ENCODE data around the gene GATD1. TPM values are rescaled to one million over a fixed set of nuclear protein-coding genes. Genes with fewer than 3 reads are reported as not detected.

Gene GATD1
- total RNA-seq, 1 donor from 2014 or later, result 12.2 TPM

DNA sequence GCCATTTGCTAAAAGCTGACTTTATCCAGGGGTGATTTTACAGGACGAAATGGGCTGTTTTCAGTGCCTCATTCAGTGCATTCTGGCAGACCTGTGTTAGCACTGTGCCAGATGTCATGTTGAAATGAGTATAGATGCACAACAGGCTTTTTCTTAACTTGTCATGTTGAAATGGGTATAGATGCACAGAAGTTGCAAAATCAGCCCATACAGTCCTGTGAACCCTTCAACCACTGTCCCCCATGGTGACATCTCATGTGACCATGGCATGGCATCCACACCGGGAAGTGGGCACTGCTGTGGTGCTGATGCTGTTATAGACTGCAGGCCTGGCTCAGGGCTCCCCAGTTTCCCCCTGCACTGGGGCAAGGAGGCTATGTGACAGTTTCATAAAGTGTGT, 27.6 kb downstream of the GATD1 start:
- no peak for DNase-seq (ENCODE audit: low spot score in 2 of 2)
- H3K27me3 ChIP-seq, result no peaks in the 10 kb centered on the region
- H3K4me1 ChIP-seq, result peaks cover 0 to 18% of the 10 kb centered on the region in 2 donors
- H3K27ac ChIP-seq, result no peak overlapping the region
- intact Hi-C loops (cut with DNase I), result loop anchor here (5.0 kb wide), 1 partner anchor 48 kb away; the partner anchor contains the start of gene SLC25A22
- H3K4me3 ChIP-seq, result no peak overlapping the region
- TF ChIP-seq, protein P1, sequence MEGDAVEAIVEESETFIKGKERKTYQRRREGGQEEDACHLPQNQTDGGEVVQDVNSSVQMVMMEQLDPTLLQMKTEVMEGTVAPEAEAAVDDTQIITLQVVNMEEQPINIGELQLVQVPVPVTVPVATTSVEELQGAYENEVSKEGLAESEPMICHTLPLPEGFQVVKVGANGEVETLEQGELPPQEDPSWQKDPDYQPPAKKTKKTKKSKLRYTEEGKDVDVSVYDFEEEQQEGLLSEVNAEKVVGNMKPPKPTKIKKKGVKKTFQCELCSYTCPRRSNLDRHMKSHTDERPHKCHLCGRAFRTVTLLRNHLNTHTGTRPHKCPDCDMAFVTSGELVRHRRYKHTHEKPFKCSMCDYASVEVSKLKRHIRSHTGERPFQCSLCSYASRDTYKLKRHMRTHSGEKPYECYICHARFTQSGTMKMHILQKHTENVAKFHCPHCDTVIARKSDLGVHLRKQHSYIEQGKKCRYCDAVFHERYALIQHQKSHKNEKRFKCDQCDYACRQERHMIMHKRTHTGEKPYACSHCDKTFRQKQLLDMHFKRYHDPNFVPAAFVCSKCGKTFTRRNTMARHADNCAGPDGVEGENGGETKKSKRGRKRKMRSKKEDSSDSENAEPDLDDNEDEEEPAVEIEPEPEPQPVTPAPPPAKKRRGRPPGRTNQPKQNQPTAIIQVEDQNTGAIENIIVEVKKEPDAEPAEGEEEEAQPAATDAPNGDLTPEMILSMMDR (IDR thresholded peaks at IDR 0.05), result no peak
- peaks cover 0 to 8% of the 10 kb centered on the region in 2 donors for H3K36me3 ChIP-seq
- no peaks in the 10 kb centered on the region for H3K9me3 ChIP-seq

DNA sequence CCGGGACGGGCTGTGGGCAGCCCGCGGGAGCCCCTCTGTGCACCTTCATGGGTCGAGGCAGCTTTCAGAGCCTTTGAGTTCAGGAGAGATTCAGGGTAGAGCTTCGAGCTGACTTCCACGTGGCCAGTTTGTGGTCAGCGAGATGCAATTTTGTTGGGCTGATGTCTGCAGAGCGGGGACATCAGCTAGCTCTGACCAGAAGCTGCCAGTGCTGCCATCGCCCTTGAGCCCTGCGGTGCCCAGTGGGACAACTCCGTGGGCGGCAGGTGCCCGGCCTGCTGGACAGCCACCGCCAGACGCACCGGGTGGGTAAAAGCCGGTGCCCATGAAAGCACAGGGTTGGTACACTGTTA, 29.3 kb downstream of the GATD1 start:
- Histone ChIP-seq H3K27ac (peak overlapping the region; percentile 94 to 97), H3K27me3 (no peaks in the 10 kb centered on the region), H3K36me3 (peaks cover 0 to 7% of the 10 kb centered on the region in 2 donors), H3K4me1 (peaks cover 0 to 18% of the 10 kb centered on the region in 2 donors), H3K9me3 (no peaks in the 10 kb centered on the region), H3K4me3 (peak overlapping the region; percentile 98 to 99)
- intact Hi-C loops (cut with DNase I), result loop anchor here (5.0 kb wide), 1 partner anchor 49 kb away; the partner anchor contains the start of gene SLC25A22
- no peak for DNase-seq (ENCODE audit: low spot score in 2 of 2)
- TF ChIP-seq, protein P1 (IDR thresholded peaks at IDR 0.05), result no peak

DNA sequence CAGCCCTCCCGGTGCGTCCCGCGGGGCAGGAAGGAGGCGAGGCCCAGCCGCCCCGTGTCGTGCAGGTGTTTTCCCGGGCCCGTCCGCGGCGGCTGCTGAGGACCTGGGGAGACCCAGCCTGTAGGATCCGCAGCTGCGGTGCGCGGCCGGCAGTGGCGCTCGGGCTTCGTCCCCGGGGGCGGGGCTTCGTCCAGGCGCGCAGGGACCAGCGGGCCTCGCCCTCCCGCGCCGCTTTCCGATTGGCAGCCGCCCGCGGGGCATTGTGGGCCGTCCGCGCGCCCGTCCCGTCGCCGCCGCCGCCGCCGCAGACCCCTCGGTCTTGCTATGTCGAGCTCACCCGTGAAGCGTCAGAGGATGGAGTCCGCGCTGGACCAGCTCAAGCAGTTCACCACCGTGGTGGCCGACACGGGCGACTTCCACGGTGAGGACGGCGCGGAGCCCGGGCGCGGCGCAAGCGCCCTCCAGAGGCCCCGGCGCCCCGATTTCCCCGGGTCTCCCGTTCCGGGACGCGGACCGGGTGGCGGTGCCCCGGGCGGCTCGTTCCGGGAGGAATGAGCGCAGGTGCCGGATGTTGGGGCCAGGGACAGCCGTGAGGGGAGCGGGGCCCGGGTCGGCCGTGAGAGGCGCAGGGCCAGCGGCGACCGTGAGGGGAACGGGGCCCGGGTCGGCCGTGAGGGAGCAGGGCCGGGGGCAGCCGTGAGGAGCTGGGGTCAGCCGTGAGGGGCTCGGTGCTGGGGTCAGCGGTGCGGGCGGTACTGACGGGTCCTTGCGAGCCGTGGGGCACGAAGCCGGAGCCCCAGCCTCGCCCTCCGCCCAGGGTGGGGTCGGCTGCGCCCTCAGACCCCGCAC, 29.9 kb downstream of the GATD1 start, which contains the start of gene TALDO1:
TALDO1 (plus strand) TSS at position 307 of the 849 bp plus-strand sequence; CDS start at position 325, 18 bp downstream.
- peak within 1 kb of the TSS; percentile 98 to 99 for H3K4me3 ChIP-seq
- TF ChIP-seq, protein P1 (IDR thresholded peaks at IDR 0.05), result peak in 2 of 3 experiments; percentile 16 to 34
- H3K4me1 ChIP-seq, result peaks cover 0 to 18% of the 10 kb centered on the region in 2 donors
- peak; percentile 50 to 94 for DNase-seq (ENCODE audit: low spot score in 2 of 2)
- no peaks in the 10 kb centered on the region for H3K27me3 ChIP-seq
- no peaks in the 10 kb centered on the region for H3K9me3 ChIP-seq
- H3K27ac ChIP-seq, result peak within 1 kb of the TSS; percentile 94 to 97
- intact Hi-C loops (cut with DNase I), result loop anchor here (1.0 to 5.0 kb wide), 4 partner anchors 19 to 179 kb away; partner anchors contain the start of genes GATD1 and SLC25A22
- H3K36me3 ChIP-seq, result peaks cover 0 to 1% of the 10 kb centered on the region in 2 donors

DNA sequence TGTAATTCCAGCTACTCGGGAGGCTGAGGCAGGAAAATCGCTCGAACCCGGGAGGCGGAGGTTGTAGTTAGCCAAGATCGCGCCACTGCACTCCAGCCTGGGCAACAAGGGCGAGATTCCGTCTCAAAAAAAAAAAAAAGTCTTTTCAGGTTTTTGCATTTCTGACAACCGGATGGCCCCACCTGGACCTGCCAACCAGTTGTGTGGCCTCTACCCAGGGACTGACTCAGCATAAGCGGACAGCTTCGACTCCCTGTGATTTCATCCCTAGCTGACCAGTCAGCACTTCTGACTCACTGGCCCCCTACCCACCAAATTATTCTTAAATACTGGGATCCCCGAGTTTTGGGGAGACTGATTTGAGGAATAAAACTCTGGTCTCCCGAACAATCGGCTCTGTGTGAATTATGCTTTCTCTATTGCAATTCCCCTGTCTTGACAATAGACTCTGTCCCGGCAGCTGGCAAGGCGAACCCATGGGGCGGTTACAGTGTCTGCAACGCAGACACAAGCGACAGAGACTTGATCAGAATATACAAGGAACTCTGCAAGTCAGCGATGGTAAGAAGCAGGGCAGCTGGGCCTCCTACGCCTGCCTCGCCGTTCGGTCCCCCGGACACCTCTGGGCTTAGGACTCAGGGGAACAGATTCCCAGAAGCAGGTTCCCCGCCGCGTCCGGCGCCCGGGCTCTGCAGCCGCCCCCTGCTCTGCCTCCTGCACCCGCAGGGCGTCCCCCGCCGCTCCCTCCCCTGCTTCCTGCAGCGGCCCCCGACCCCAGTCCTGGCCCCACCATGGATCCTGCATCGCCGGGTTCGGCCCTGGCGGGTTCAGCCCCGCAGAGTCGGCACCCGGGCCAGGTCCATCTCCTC, 30.8 kb downstream of the GATD1 start:
- TF ChIP-seq, protein P1 (IDR thresholded peaks at IDR 0.05), result no peak
- intact Hi-C loops (cut with DNase I), result loop anchor here (1.0 to 5.0 kb wide), 4 partner anchors 18 to 178 kb away; partner anchors contain the start of genes GATD1 and SLC25A22
- Histone ChIP-seq H3K36me3 (no peaks in the 10 kb centered on the region), H3K27me3 (no peaks in the 10 kb centered on the region), H3K9me3 (no peaks in the 10 kb centered on the region), H3K4me3 (peak overlapping the region; percentile 98 to 99), H3K27ac (peak overlapping the region; percentile 94 to 97), H3K4me1 (peaks cover 0 to 18% of the 10 kb centered on the region in 2 donors)
- DNase-seq (ENCODE audit: low spot score in 2 of 2), result no peak

DNA sequence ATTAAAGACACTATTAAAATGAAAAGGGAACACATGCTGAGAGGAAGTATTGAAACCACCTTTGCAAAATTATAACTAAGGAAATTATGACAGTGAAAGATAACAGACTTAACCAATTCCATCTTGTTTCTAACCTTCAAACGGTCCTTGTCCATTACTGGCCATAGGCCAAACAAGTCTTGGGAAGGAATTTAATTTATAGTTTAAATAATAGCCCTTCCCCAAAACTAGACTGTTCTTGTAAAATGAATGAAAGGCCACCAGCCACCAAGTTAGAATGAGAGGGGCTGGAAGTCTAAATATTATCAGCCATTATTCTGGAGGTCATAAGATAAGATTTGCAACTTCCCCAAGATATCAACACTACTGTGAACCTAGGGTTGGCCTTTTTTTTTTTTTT, 31.9 kb downstream of the GATD1 start:
- H3K9me3 ChIP-seq, result no peaks in the 10 kb centered on the region

More for the DNA sequence above, 31.9 kb downstream of the GATD1 start:
- Histone ChIP-seq H3K27me3 (no peaks in the 10 kb centered on the region), H3K27ac (no peak overlapping the region), H3K4me1 (peaks cover 0 to 18% of the 10 kb centered on the region in 2 donors), H3K4me3 (no peak overlapping the region), H3K36me3 (no peaks in the 10 kb centered on the region)
- TF ChIP-seq, protein P1 (IDR thresholded peaks at IDR 0.05), result no peak
- no peak for DNase-seq (ENCODE audit: low spot score in 2 of 2)
- intact Hi-C loops (cut with DNase I), result loop anchor here (5.0 kb wide), 1 partner anchor 52 kb away; the partner anchor contains the start of gene SLC25A22
